Measurements from ENCODE around the gene ADAM33.

ADAM33 gene

GRCh38 chr20:3645309-3646066 lies 36.3 kb downstream of the ADAM33 start:
- no peak for DNase-seq

- no peak for DNase-seq
Measured at GRCh38 chr20:3640259-3640658, 41.6 kb downstream of the ADAM33 start.

- DNase-seq = no peak
Measured at GRCh38 chr20:3635346-3635745, 46.5 kb downstream of the ADAM33 start.

GRCh38 chr20:3633913-3634478 lies 47.8 kb downstream of the ADAM33 start:
- DNase-seq = no peak

- no peak for DNase-seq
Measured at GRCh38 chr20:3632311-3633004, 49.4 kb downstream of the ADAM33 start.

- no peak for DNase-seq
Measured at GRCh38 chr20:3631534-3631933, 50.3 kb downstream of the ADAM33 start.

- DNase-seq = no peak
Measured at GRCh38 chr20:3630429-3630828, 51.4 kb downstream of the ADAM33 start.

GRCh38 chr20:3629893-3630292 lies 51.9 kb downstream of the ADAM33 start:
- no peak for DNase-seq

- DNase-seq = no peak
Measured at GRCh38 chr20:3628502-3629314, 53.1 kb downstream of the ADAM33 start.

GRCh38 chr20:3627476-3627875 lies 54.3 kb downstream of the ADAM33 start:
- DNase-seq = no peak

GRCh38 chr20:3622406-3622805 lies 59.4 kb downstream of the ADAM33 start:
- no peak for DNase-seq

- DNase-seq = no peak
Measured at GRCh38 chr20:3621111-3621510, 60.7 kb downstream of the ADAM33 start.
